ENCODE measurements around the gene DAAM1. TPM values are rescaled to one million over a fixed set of nuclear protein-coding genes. Genes with fewer than 3 reads are reported as not detected.

Gene DAAM1
- total RNA-seq, result 6.3 and 8.5 TPM in 2 replicates

DNA sequence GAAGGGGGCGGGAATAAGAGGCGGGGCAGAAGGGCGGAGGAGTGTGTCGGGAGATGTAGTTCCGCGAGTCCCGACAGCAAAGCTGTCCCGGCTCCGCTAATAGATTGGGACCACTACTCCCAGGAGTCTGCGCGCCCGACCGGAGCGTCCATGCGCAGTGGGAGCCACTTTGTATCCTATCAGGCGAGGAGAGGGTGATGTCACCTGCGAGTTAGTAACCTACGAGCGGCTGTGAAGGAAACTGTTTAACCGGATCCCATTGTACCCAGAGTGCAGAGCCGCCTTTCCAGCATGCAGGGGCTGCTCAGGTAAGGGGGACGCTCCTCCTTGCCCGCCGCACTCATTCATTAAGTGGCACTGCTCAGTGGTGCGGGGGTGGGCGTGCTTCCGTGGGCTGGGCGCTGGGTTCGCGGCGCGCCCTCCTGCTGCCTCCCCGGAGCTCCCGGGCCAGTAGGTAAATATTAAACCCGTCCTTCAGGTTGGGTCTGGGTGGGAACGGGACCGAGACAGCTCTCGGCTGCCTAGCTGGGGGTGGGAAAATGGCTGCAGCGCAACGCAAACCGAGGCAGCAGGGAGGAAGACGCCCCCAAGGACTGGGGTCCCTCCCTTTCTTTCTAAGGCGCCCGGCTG is at the start of gene DAAM1:
TSS of gene DAAM1 (plus strand) at position 207 of the 630 bp plus-strand sequence. CDS start 74,811 bp downstream, outside the sequence.

Data from epithelial cell of alveolus of lung (primary cell).